ENCODE results near the gene TGM1.

- TF ChIP-seq CTCF (IDR thresholded peaks at IDR 0.05 in 4 of 5, conservative IDR thresholded peaks at IDR 0.05 in 1 of 5) (no peak), POLR2A (IDR thresholded peaks at IDR 0.05) (no peak)
Observed at GRCh38 chr14:24224618-24225071, 38.3 kb downstream of the TGM1 start.
